Esophagus squamous epithelium (tissue), 5 donors: ENCODE data around the gene ITSN2. TPM values are rescaled to one million over a fixed set of nuclear protein-coding genes. Genes with fewer than 3 reads are reported as not detected.

Experiments used
- DNase-seq: peaks from one replicate; lab custom pipeline; 2025; lab: John Stamatoyannopoulos, UW
- H3K27ac ChIP-seq, 4 donors: fragments of 200-600 bp; sonication (generic); one replicate each; pipeline ENCODE4 v1.5.1; 2016 to 2019; ENCODE audit warnings: mild to moderate bottlenecking in 1 of 4
- H3K27me3 ChIP-seq, 4 donors: fragments of 200-600 bp; sonication (generic); 1 replicate in 3 of 4; 2 replicates in 1 of 4; pipeline versions ENCODE4 v1.5.1 to v1.6.0; 2017 to 2021; ENCODE audit warnings: antibody characterized with exemption in 1 of 4
- H3K36me3 ChIP-seq, 3 donors: fragments of 200-600 bp; sonication (generic); one replicate each; pipeline ENCODE4 v1.5.1; 2016 to 2019
- H3K4me1 ChIP-seq, 3 donors: fragments of 200-600 bp; sonication (generic); one replicate each; pipeline ENCODE4 v1.5.1; 2017 to 2019
- H3K4me3 ChIP-seq, 4 donors: fragments of 200-600 bp; sonication (generic); 1 replicate in 3 of 4; 2 replicates in 1 of 4; pipeline ENCODE4 v1.5.1; 2016 to 2019; ENCODE audit warnings: mild to moderate bottlenecking in 2 of 4, moderate library complexity in 1 of 4
- H3K9me3 ChIP-seq, 3 donors: fragments of 200-600 bp; sonication (generic); one replicate each; pipeline ENCODE4 v1.5.1; 2016 to 2019
- POLR2A ChIP-seq, 4 donors: fragments of 450-650 bp; IDR thresholded peaks; one replicate each; pipeline ENCODE4 v1.6.1; 2017; ENCODE audit warnings: antibody characterized with exemption in 4 of 4, mild to moderate bottlenecking in 4 of 4, moderate library complexity in 3 of 4
- WGBS, 2 donors: methylation state at CpG; one replicate each; pipeline ENCODE4 v1.1.5; 2018; 5-methylcytosine and 5-hydroxymethylcytosine counted together
- intact Hi-C: fragments of 100-400 bp; cut with DNase I; formaldehyde crosslinking; loops from one replicate; pipeline ENCODE4 v1.15.0; 2022
- small RNA-seq, 4 donors: library from RNA; depleted of rRNA; stranded (forward); fragments of <200 nt; gene quantifications; one replicate each; pipeline ENCODE3, GENCODE V24; 2016
- total RNA-seq, 4 donors: library from RNA; depleted of rRNA; stranded (reverse); fragments of >200 nt; gene quantifications; one replicate each; pipeline ENCODE4 v1.1.0, GENCODE V29; 2016
- TF ChIP-seq, protein P1 (sequence below), 6 experiments: fragments of 450-650 bp in 4 of 6; fragments of 200-600 bp in 2 of 6; sonication (generic) in 2 of 6; IDR thresholded peaks; one replicate each; pipeline ENCODE4 v1.5.1; 2016 to 2019; ENCODE audit warnings: antibody characterized with exemption in 6 of 6, mild to moderate bottlenecking in 4 of 6, moderate library complexity in 4 of 6
- donor health status: DM: yes; HTN: yes; CAD: no.

Gene ITSN2
- total RNA-seq, 4 donors from 2014 or later, result 58.3 to 98.0 (median 65.3) TPM

GRCh38 chr2:24158131-24158530 lies 202.2 kb downstream of the ITSN2 start:
- Histone ChIP-seq H3K36me3 (peaks cover 0 to 16% (median 0%) of the 10 kb centered on the region in 3 donors), H3K4me1 (no peaks in the 10 kb centered on the region), H3K27me3 (no peaks in the 10 kb centered on the region), H3K9me3 (no peaks in the 10 kb centered on the region), H3K27ac (no peak overlapping the region), H3K4me3 (no peak overlapping the region)
- intact Hi-C loops, result no loop called here
- TF ChIP-seq, protein P1, sequence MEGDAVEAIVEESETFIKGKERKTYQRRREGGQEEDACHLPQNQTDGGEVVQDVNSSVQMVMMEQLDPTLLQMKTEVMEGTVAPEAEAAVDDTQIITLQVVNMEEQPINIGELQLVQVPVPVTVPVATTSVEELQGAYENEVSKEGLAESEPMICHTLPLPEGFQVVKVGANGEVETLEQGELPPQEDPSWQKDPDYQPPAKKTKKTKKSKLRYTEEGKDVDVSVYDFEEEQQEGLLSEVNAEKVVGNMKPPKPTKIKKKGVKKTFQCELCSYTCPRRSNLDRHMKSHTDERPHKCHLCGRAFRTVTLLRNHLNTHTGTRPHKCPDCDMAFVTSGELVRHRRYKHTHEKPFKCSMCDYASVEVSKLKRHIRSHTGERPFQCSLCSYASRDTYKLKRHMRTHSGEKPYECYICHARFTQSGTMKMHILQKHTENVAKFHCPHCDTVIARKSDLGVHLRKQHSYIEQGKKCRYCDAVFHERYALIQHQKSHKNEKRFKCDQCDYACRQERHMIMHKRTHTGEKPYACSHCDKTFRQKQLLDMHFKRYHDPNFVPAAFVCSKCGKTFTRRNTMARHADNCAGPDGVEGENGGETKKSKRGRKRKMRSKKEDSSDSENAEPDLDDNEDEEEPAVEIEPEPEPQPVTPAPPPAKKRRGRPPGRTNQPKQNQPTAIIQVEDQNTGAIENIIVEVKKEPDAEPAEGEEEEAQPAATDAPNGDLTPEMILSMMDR (IDR thresholded peaks at IDR 0.05), result no peak
- no peak for TF ChIP-seq POLR2A (IDR thresholded peaks at IDR 0.05)
- DNase-seq, result no peak
- 87 to 89% methylated on average over 5 of the region's 5 CpGs for whole genome bisulfite sequencing, 2 donors

- Histone ChIP-seq H3K36me3 (peaks cover 0 to 30% (median 0%) of the 10 kb centered on the region in 3 donors), H3K4me1 (no peaks in the 10 kb centered on the region), H3K9me3 (no peaks in the 10 kb centered on the region), H3K27ac (no peak overlapping the region), H3K4me3 (no peak overlapping the region), H3K27me3 (no peaks in the 10 kb centered on the region)
- TF ChIP-seq, protein P1 (IDR thresholded peaks at IDR 0.05), result no peak
- no peak for TF ChIP-seq POLR2A (IDR thresholded peaks at IDR 0.05)
- intact Hi-C loops, result no loop called here
- WGBS, 2 donors, result 86 to 97% methylated on average over 4 of the region's 4 CpGs
- no peak for DNase-seq
Observed at GRCh38 chr2:24153478-24153877, 206.9 kb downstream of the ITSN2 start.

Small RNA genes within 50 kb of the gene (small RNA-seq; reads per million reads assigned to genes)
- 0 reads per million in 4 donors for gene HMGN2P20
- 0 reads per million in 4 donors for gene RF00602

Other genes starting within 250 kb of the ITSN2 start
- gene PFN4, start 237.2 kb downstream of the ITSN2 start, total RNA-seq, result not detected
- 10 to 100 TPM in 2 of 4 donors, 1 to 10 TPM in 1, under 1 TPM in 1; 0.87 to 16.4 (median 8.4) TPM for gene FAM228B, start 237.1 kb downstream of the ITSN2 start, total RNA-seq
- gene FAM228A, start 185.5 kb downstream of the ITSN2 start, total RNA-seq, result under 1 TPM in 2 of 4 donors, not detected in 2; 0.19 TPM
- gene NCOA1, start 130.7 kb upstream of the ITSN2 start, total RNA-seq, result 10 to 100 TPM; 21.3 to 45.4 (median 32.9) TPM